ENCODE measurements around the gene TRAPPC3L. TPM values are rescaled to one million over a fixed set of nuclear protein-coding genes. Genes with fewer than 3 reads are reported as not detected.

TRAPPC3L gene
- total RNA-seq, 4 donors from 2014 or later: not detected

DNA sequence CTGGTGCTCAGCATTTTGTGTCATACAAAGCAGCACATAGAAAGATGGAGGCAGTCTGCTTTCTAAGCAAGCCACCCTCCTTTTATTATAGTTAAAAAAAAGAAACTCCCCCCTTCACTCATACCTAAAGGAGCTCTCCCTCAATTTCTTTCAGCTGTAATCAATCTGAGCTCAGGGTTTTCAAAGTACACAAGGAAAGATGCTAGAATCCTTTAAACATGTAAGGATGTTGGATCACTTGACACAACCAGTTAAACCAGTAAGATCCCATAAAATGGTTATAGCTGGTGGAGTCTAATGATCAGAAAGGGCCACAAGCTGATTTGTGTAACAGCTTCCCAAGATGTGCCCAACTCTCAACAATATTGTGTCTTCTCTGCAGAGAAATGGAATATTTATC, 8.0 kb upstream of the TRAPPC3L start, which contains the start of gene CALHM4:
CALHM4 (plus strand) TSS at position 301 of the 400 bp plus-strand sequence; CDS start at position 344, 43 bp downstream.
- no peak for TF ChIP-seq EP300 (IDR thresholded peaks at IDR 0.05)
- Histone ChIP-seq H3K27ac (no peak within 1 kb of the TSS), H3K36me3 (no peaks in the 10 kb centered on the region), H3K9me3 (no peaks in the 10 kb centered on the region), H3K4me3 (no peak within 1 kb of the TSS), H3K4me1 (no peaks in the 10 kb centered on the region), H3K27me3 (no peaks in the 10 kb centered on the region)
- DNase-seq (ENCODE audit: low spot score in 2 of 2): no peak

DNA sequence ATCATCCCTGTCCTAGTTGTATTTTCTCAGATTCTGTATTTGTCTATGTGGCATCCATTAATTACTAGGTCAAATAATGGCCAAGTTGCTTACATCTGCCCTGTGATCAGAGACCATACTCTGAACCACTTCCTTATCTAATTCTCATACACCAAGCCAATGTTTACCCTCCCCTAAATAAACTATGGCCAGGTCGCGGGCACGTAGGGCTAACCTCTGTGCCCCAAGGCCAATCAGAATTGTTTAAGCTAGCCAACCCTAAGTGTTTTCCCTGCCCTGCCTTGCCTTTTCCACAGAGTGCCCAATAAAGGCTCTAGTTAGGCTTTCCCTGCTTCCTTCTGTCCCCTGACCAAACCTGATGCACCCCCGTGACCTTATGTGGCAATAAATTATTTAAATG, 5.3 kb upstream of the TRAPPC3L start:
- 53% methylated on average over 4 of the region's 4 CpGs for WGBS
- Histone ChIP-seq H3K4me3 (no peak overlapping the region), H3K27ac (no peak overlapping the region), H3K4me1 (no peaks in the 10 kb centered on the region), H3K36me3 (no peaks in the 10 kb centered on the region), H3K9me3 (no peaks in the 10 kb centered on the region), H3K27me3 (no peaks in the 10 kb centered on the region)
- DNase-seq (ENCODE audit: low spot score in 2 of 2): no peak
- no peak for TF ChIP-seq POLR2AphosphoS5 (IDR thresholded peaks at IDR 0.05)

DNA sequence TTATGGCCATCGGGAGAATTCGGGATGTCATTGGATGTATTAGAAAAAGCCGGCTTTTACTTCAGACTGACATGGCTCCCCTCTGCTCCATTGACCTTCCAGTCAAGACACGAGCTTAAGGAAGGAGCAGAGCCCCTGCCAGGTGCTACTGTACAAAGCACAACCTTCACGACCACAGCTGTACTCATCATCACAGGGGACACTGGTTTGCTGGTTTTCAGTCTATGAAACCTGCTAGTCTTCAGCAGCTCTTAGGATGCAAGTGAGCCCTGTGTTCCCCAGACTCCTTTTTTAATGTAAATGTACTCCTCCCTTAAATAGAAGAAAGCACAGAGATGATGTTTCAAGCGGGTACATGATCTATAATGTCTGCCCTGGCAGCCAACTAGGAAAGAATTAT, 1.9 kb upstream of the TRAPPC3L start:
- no peaks in the 10 kb centered on the region for H3K36me3 ChIP-seq
- no peak for DNase-seq (ENCODE audit: low spot score in 2 of 2)
- no peak overlapping the region for H3K27ac ChIP-seq
- no peak for TF ChIP-seq POLR2A (IDR thresholded peaks at IDR 0.05)
- TF ChIP-seq, protein P1, sequence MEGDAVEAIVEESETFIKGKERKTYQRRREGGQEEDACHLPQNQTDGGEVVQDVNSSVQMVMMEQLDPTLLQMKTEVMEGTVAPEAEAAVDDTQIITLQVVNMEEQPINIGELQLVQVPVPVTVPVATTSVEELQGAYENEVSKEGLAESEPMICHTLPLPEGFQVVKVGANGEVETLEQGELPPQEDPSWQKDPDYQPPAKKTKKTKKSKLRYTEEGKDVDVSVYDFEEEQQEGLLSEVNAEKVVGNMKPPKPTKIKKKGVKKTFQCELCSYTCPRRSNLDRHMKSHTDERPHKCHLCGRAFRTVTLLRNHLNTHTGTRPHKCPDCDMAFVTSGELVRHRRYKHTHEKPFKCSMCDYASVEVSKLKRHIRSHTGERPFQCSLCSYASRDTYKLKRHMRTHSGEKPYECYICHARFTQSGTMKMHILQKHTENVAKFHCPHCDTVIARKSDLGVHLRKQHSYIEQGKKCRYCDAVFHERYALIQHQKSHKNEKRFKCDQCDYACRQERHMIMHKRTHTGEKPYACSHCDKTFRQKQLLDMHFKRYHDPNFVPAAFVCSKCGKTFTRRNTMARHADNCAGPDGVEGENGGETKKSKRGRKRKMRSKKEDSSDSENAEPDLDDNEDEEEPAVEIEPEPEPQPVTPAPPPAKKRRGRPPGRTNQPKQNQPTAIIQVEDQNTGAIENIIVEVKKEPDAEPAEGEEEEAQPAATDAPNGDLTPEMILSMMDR (IDR thresholded peaks at IDR 0.05): no peak
- TF ChIP-seq EP300 (IDR thresholded peaks at IDR 0.05): no peak
- TF ChIP-seq POLR2AphosphoS5 (IDR thresholded peaks at IDR 0.05): no peak
- H3K4me1 ChIP-seq: no peaks in the 10 kb centered on the region
- no peaks in the 10 kb centered on the region for H3K27me3 ChIP-seq
- H3K9me3 ChIP-seq: no peaks in the 10 kb centered on the region
- no peak overlapping the region for H3K4me3 ChIP-seq
- 83% methylated on average over 6 of the region's 6 CpGs for WGBS

DNA sequence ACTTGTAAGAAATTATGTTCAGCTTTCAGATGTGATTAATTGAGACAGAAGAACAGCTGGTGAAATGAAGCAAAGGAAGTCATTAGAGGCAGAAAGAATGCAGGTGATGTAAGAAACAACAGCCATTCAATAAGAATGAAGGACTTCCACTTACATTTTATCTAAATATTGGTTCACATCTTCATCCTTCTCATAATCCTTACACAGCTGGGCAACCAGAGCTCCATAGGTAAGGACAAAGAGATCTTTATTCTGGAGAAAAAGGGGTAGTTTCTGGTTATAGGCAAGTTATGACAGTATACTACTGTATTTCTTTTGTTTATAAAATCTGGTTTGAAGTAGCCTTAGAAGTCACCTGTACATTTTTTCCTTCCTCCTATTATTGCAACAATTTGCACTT, 2.3 kb downstream of the TRAPPC3L start:
- DNase-seq (ENCODE audit: low spot score in 2 of 2): no peak
- H3K36me3 ChIP-seq: no peaks in the 10 kb centered on the region
- TF ChIP-seq POLR2A (IDR thresholded peaks at IDR 0.05) (no peak), EP300 (IDR thresholded peaks at IDR 0.05) (no peak), POLR2AphosphoS5 (IDR thresholded peaks at IDR 0.05) (no peak)
- TF ChIP-seq, protein P1 (IDR thresholded peaks at IDR 0.05): no peak
- H3K4me3 ChIP-seq: no peak overlapping the region
- no peaks in the 10 kb centered on the region for H3K4me1 ChIP-seq
- H3K27me3 ChIP-seq: no peaks in the 10 kb centered on the region
- no peaks in the 10 kb centered on the region for H3K9me3 ChIP-seq
- H3K27ac ChIP-seq: no peak overlapping the region

DNA sequence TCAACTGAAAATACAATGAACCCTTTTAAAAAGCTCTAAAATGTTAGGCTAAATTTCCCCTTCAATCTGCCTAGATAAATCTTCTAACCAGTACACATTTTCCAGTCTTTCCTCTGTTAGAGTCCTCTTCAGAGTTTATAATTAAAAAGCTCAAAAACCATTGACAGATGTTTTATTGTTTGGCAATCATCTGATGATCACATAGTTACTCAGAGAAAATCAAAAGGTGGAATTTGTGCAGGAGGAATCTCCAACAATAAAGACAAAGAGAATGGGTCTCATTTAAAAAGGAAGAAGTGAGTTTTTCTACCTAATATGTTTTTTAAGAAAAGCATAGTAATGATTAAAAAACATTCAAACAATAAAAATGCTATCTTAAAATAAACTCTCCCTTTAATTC, 3.1 kb downstream of the TRAPPC3L start:
- no peaks in the 10 kb centered on the region for H3K36me3 ChIP-seq
- H3K27me3 ChIP-seq: no peaks in the 10 kb centered on the region
- no peak for TF ChIP-seq POLR2AphosphoS5 (IDR thresholded peaks at IDR 0.05)
- TF ChIP-seq, protein P1 (IDR thresholded peaks at IDR 0.05): no peak
- DNase-seq (ENCODE audit: low spot score in 2 of 2): no peak
- no peaks in the 10 kb centered on the region for H3K9me3 ChIP-seq
- H3K4me1 ChIP-seq: no peaks in the 10 kb centered on the region
- no peak overlapping the region for H3K4me3 ChIP-seq
- H3K27ac ChIP-seq: no peak overlapping the region

DNA sequence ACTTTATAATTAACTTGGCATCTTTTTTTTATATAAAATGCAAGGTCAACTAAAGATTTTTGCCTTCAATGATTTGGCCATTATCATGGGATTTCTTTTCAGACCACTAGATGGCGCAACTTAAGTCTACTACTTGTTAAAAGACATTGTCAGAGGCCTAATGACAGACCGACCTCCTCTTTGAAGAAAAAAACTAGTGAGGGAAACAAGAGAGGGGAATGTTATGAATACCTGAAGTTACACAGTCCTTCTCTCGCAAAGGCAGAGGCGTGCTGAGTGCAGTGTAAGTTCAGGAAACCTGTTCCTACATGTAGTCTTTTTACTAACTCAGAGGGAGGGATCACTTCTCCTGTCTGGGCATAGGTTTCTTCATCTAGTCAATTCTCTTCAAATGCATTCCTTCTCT, 9.3 kb downstream of the TRAPPC3L start:
- H3K27ac ChIP-seq: no peak overlapping the region
- DNase-seq (ENCODE audit: low spot score in 2 of 2): no peak
- H3K4me1 ChIP-seq: no peaks in the 10 kb centered on the region

More for the DNA sequence above, 9.3 kb downstream of the TRAPPC3L start:
- H3K27me3 ChIP-seq: no peaks in the 10 kb centered on the region
- H3K36me3 ChIP-seq: no peaks in the 10 kb centered on the region
- WGBS: 11% methylated on average over 4 of the region's 4 CpGs
- TF ChIP-seq, protein P1 (IDR thresholded peaks at IDR 0.05): peak; percentile 46 to 61
- TF ChIP-seq POLR2A (IDR thresholded peaks at IDR 0.05): no peak
- no peak overlapping the region for H3K4me3 ChIP-seq
- H3K9me3 ChIP-seq: no peaks in the 10 kb centered on the region
